Prostate gland (tissue), 2 donors: ENCODE data around the gene AKAP9. TPM values are rescaled to one million over a fixed set of nuclear protein-coding genes. Genes with fewer than 3 reads are reported as not detected.

Experiments used
- DNase-seq: peaks from one replicate; pipeline ENCODE4 v3.0.0-alpha.2; 2019; ENCODE audit warnings: low spot score
- H3K27ac ChIP-seq, 2 donors: fragments of 200-600 bp; sonication (generic); 2 replicates each; pipeline ENCODE4 v1.5.1; 2017 to 2019
- H3K27me3 ChIP-seq: fragments of 200-600 bp; sonication (generic); replicated peaks from 2 replicates; pipeline ENCODE4 v1.5.1; 2019; ENCODE audit not compliant: insufficient read depth
- H3K36me3 ChIP-seq, 2 donors: fragments of 200-600 bp; sonication (generic); 1 replicate in 1 of 2; 2 replicates in 1 of 2; pipeline versions ENCODE4 v1.5.1 to v1.8.1; 2017 to 2019
- H3K4me1 ChIP-seq: fragments of 200-600 bp; sonication (generic); replicated peaks from 2 replicates; pipeline ENCODE4 v1.5.1; 2019
- H3K4me3 ChIP-seq, 2 donors: fragments of 200-600 bp; sonication (generic); 2 replicates each; pipeline ENCODE4 v1.5.1; 2017 to 2019
- H3K9me3 ChIP-seq: fragments of 200-600 bp; sonication (generic); 2 replicates; pipeline ENCODE4 v1.5.1; 2017
- CTCF ChIP-seq, 4 experiments: fragments of 200-600 bp in 2 of 4; fragments of 450-650 bp in 2 of 4; sonication (generic) in 2 of 4; IDR thresholded peaks; 1 replicate in 3 of 4; 2 replicates in 1 of 4; pipeline ENCODE4 v1.5.1; 2016 to 2019; ENCODE audit warnings: antibody characterized with exemption in 4 of 4, mild to moderate bottlenecking in 2 of 4, moderate library complexity in 2 of 4
- POLR2A ChIP-seq: fragments of 450-650 bp; IDR thresholded peaks from one replicate; pipeline ENCODE4 v1.6.1; 2016; ENCODE audit warnings: antibody characterized with exemption, mild to moderate bottlenecking
- POLR2AphosphoS5 ChIP-seq: sonication (generic); formaldehyde crosslinking; IDR thresholded peaks from one replicate; pipeline ENCODE4 v1.6.1; 2017; ENCODE audit warnings: antibody characterized with exemption
- WGBS: methylation state at CpG from one replicate; pipeline ENCODE4 v1.1.5; 2018; 5-methylcytosine and 5-hydroxymethylcytosine counted together
- intact Hi-C: fragments of 100-400 bp; cut with DNase I; formaldehyde crosslinking; loops from one replicate; pipeline ENCODE4 v1.14.2; 2022
- total RNA-seq, 2 donors: library from RNA; depleted of rRNA; stranded (reverse); fragments of >200 nt; gene quantifications; one replicate each; pipeline ENCODE4 v1.1.0, GENCODE V29; 2016

AKAP9 gene
- total RNA-seq, 2 donors from 2014 or later = 61.8 to 80.1 TPM

- Histone ChIP-seq H3K9me3 (no peaks in the 10 kb centered on the region), H3K4me1 (no peaks in the 10 kb centered on the region), H3K4me3 (no peak overlapping the region), H3K27ac (no peak overlapping the region), H3K36me3 (no peaks in the 10 kb centered on the region), H3K27me3 (no peaks in the 10 kb centered on the region)
- 24% methylated on average over 4 of the region's 4 CpGs for WGBS
- no peak for DNase-seq
- TF ChIP-seq POLR2AphosphoS5 (no peak), CTCF (IDR thresholded peaks at IDR 0.05) (no peak), POLR2A (no peak)
- intact Hi-C loops = no loop called here
Observed at GRCh38 chr7:91922857-91923256, 17.8 kb upstream of the AKAP9 start.

GRCh38 chr7:91927912-91928311, 12.8 kb upstream of the AKAP9 start:
- 80% methylated on average over 6 of the region's 6 CpGs for WGBS
- no peak overlapping the region for H3K27ac ChIP-seq
- intact Hi-C loops = no loop called here
- H3K27me3 ChIP-seq = no peaks in the 10 kb centered on the region
- no peaks in the 10 kb centered on the region for H3K9me3 ChIP-seq
- TF ChIP-seq POLR2A (no peak), CTCF (IDR thresholded peaks at IDR 0.05) (no peak), POLR2AphosphoS5 (no peak)
- no peaks in the 10 kb centered on the region for H3K36me3 ChIP-seq
- no peak for DNase-seq
- no peak overlapping the region for H3K4me3 ChIP-seq
- H3K4me1 ChIP-seq = no peaks in the 10 kb centered on the region

GRCh38 chr7:91929463-91929862, 11.2 kb upstream of the AKAP9 start:
- TF ChIP-seq CTCF (IDR thresholded peaks at IDR 0.05) (no peak), POLR2AphosphoS5 (no peak), POLR2A (no peak)
- DNase-seq = no peak
- Histone ChIP-seq H3K27me3 (no peaks in the 10 kb centered on the region), H3K4me3 (no peak overlapping the region), H3K36me3 (no peaks in the 10 kb centered on the region), H3K9me3 (no peaks in the 10 kb centered on the region), H3K4me1 (no peaks in the 10 kb centered on the region), H3K27ac (no peak overlapping the region)
- intact Hi-C loops = no loop called here
- 87% methylated on average over 3 of the region's 3 CpGs for WGBS

GRCh38 chr7:91940171-91940570, 491 bp upstream of the AKAP9 start:
- 0% methylated on average over 12 of the region's 12 CpGs for WGBS
- Histone ChIP-seq H3K36me3 (no peaks in the 10 kb centered on the region), H3K9me3 (no peaks in the 10 kb centered on the region), H3K27me3 (no peaks in the 10 kb centered on the region), H3K4me1 (no peaks in the 10 kb centered on the region), H3K4me3 (peak overlapping the region; percentile 65 to 67), H3K27ac (peak overlapping the region; percentile 92 to 93)
- intact Hi-C loops = loop anchor here (2.0 kb wide), 1 partner anchor 195 kb away; the partner anchor contains the start of gene CYP51A1
- TF ChIP-seq POLR2A (no peak), CTCF (IDR thresholded peaks at IDR 0.05) (no peak), POLR2AphosphoS5 (no peak)
- DNase-seq = peak; percentile 11

- Histone ChIP-seq H3K4me1 (no peaks in the 10 kb centered on the region), H3K9me3 (no peaks in the 10 kb centered on the region), H3K4me3 (peak overlapping the region; percentile 65 to 67), H3K27me3 (no peaks in the 10 kb centered on the region), H3K36me3 (no peaks in the 10 kb centered on the region), H3K27ac (peak overlapping the region; percentile 92 to 93)
- intact Hi-C loops = loop anchor here (2.0 kb wide), 1 partner anchor 193 kb away; the partner anchor contains the start of gene CYP51A1
- TF ChIP-seq CTCF (IDR thresholded peaks at IDR 0.05) (no peak), POLR2AphosphoS5 (no peak)
- under 1% methylated on average over 7 of the region's 7 CpGs for WGBS
- DNase-seq = peak; percentile 49
Observed at GRCh38 chr7:91941450-91941849, 788 bp downstream of the AKAP9 start.
